G401.6 (cell line): Measurements from ENCODE around the gene KHDC4.

Experiments
- FAIRE-seq: peaks from 2 replicates; lab custom pipeline; 2012; peaks lifted over from hg19 to GRCh38; lab: Jason Lieb, UNC

KHDC4 gene

DNA sequence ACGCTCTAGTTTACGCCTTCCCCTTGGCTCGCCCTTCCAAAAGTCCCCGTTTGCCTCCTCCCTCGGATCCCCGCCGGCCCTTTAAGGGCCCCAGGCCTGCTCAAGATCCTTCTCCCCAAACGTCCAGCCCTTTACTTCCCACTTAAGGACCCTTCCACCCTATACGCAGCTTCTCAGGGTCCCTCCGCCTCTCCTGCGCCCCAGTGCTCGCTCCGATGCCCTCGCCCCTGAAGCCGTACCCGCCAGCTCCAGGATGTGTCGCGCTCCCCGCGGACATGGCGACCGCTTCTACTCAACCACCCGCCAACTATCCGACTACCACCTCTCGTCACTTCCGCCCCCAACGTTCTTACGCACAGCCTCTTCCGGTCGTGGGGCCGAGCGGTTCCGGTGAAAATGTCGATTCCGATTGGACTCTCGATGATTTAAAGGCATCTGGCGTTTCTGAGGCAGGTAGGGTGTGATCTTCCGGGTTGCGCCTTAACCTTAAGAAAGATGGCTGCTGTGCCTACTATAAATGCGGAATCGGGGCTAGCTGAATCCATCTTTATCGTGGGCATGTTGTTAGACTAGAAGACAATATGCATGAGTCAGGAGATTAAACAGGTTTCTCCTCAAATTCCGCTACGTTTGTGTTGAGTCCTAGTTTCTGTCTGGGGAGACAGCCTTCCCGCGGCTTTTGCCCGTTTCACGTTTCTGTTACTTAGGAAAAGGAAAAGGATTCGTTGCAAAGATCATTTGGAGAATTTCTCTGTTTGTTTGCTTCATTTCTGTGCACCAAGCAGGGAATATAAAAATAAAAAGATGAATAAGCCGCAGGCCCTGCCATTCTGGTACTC is at the start of gene KHDC4:
Gene KHDC4 (minus strand): TSS at position 317 of the 839 bp plus-strand sequence. CDS start 40 bp downstream, at position 277.
- FAIRE-seq: peak; percentile 98

DNA sequence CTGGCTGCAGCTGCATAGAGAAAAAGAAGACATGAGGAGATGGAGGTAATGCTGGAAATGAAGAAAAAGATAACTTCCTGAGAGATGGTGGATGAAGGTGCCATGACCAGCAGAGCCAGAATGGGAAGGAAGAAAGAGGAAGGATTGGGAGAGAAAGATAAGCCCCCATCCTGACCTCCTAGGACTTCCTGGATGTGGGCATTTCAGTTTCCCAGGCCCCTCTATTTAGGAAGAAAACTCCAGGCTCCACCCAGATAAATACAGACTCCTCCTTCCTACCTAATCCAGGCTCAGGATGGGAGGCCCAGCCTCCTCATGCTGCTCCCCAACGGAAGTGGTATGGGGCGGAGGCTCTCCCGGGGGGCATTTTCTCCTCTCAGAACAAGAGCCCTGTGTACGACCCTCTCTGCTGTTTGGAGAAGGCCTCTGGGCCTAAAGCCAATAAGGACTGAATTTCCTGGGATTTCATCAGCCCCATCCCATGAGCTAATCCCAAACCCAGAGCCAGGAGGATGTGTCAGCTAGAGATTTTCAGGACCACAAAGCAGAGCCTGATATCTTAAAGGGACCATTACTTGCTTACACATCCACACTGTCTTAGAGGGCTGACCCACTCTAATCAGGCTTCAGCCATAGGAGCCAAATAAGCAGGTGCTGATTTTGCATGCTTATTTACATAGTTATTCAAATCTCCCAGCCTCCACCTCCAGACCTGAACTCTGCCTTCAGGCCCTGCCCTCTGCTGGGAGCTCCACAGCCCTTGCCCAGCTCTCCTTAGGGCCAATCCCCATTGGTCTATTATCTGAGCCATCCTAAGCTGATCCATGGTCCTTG is 49.2 kb upstream of the KHDC4 start:
- no peak for FAIRE-seq

DNA sequence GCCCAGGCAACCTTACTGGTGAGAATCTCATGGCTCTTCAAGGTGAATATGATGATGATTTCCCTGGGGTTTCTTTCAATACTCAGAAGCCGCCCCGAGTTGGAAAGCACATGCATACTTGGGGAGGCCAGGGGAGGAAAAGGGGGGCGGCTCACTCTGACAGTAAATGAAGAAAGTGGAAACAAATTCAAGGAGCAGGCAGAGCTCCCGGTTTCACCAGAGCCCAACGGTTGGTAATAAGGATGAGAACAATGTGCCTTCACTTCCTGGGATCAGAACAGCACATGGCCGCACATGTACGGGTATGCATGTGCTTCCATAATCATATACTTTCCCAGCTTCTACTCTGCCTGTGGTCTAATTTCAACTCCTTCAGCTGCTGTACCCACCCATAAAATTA is 47.9 kb upstream of the KHDC4 start:
- no peak for FAIRE-seq

DNA sequence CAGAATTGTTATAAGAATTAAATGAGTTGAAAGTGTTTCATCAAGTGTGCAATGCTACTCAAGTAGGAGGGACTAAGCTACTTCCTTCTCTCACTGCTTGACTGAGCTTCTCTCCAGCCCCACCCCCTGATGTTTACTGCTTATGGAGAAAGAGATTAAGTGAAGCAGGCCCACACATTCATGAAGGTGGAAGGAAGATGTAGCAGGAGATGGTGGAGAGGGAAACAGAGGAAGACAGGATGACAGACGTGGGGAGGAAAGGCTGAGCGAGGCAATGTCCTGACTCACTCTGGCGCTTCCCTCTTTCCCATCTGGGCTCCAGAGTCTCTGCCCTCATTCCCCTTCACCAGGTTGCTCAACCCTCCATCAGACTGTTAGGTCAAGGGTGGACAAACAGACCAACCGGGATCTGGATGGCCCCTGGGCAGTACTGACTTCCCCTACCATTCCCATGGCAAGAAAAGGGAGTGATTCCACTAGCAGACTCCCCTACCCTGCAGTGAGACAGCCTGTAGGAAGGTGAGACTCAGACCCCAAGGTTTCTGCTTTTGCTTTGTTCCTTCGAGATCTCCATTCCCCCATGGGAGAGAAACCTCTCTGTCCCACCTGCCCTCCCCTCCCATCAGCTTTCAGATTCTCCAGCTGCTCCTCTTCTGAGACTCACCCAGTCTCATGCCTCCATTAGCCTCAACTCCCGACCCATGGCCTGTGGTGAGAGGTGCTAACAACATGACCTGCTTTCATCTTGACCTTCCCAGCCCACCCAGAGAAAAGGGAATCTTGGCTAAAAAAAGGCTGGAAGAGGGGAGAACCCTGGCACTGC is 47.3 kb upstream of the KHDC4 start:
- FAIRE-seq: no peak

DNA sequence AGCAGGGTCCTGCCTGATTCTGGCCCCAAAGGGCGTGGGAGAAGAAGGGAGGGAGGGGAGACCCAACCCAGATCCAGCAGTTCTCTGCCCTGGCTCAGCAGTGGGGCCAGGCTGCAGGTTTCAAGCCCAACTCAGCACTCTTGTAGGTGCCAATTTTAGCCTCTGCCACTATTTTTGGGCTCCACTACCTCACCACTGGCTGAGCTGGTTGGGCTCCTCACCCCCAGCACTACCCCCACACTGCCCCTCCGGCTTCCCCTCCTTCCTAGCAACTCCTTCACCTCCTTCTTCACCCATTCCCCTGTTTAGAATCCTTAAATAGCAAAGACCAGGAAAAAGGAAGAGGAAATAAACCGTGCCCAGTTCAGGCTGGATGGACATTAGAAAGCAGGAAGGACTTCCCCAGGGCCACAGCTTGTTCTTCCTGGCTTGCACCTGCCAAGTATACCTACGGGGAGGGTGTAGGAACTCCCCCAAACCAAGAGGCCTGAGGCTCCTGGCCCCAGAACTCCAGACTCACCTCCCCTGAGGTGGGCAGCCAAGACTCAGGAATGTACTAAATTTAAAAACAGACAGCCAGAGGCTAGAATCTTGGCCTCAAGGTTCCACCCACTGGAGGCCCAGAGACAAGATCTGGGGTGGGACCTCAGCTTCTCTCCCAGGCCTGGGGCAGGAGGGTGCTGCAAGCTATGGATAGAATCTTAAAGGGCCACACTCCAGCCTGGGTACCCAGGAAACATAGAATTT is 45.6 kb upstream of the KHDC4 start:
- FAIRE-seq: no peak

DNA sequence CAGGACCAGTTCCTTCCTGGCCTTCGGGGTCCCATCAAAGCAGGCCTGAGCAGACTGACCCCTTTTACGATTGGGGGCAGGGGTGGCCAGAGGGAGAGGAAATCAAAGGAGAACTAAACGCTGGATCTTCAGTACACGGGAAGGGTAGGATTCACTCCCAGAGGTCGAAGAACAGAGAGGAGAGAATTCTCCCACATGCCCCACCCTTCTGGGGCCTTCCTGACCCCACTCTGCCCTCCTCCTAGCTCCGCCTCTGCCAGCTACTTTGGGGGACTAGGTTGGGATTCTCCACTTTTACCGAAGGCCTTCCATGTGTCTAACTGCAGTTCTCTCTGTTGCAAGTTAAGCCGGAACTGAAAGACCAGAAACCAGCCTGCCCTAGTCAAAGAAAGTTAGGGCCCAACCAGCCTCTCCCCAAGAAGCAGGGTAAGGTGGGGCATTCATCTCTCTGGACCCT is 44.8 kb upstream of the KHDC4 start:
- no peak for FAIRE-seq

DNA sequence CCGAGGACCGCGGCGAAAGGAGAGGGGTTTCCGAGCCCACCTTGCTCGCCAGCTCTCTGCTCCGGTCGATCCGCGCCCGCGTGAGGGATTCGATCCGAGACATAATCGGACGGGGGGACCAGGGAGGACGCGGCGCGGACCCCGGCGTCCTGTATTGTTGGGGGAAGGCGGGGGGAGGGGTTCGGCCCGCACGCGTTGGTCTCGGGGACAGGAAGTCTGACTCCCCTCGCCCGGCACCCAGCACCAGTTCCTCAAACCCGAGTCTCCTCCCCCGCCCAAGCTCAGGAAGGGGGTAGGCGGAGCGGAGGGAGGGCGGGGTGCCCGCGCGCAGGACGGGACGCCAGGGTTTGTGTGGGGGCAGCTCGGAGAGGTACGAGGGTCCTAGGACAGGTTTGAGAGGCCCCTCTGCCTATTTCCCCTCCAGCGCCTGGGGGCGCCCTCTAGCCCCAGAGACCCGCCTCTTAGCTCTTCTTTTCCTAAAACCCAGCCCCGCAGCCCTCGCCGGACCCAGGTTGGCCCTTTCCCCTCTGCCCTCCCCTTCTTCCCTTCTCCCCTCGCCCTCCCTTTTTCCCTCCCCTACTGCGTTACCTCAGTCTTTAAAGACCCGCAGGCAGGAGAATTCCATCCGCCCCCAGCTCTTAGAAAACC is 44.2 kb upstream of the KHDC4 start, which contains the start of gene ARHGEF2:
Gene ARHGEF2 (minus strand): TSS at position 223 of the 648 bp plus-strand sequence. CDS start 120 bp downstream, at position 103.
- FAIRE-seq: no peak

DNA sequence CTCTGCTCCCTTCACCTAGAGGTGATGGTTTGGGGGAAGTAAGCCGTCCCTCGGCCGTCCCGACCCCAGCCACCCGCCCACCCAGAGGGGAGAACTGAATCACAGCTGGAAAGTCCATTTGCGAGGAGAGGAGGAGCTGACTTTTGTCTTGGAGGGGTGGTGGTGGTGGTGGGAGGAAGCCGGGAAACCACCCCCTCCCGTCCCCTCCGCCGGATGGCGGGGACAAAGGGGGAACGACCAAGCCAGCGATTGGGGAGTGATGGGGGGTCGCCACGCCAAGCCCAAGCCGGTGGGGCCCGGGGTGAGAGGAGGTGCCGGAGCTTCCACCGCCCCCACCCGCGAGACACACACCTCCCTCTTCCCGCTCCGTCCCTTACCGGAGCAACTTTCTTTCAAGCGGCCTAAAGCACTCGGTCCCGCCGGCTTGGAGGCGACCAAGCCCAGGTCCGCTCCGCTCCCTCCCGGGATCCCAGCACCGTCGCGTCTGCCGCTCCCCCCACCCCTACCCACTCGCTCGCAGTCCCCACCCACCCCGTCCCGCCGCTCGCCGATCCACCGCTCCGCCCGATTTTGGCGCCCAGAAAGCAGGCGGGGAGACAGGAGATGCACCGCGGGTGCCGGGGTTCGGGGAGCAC is 43.6 kb upstream of the KHDC4 start:
- FAIRE-seq: no peak

DNA sequence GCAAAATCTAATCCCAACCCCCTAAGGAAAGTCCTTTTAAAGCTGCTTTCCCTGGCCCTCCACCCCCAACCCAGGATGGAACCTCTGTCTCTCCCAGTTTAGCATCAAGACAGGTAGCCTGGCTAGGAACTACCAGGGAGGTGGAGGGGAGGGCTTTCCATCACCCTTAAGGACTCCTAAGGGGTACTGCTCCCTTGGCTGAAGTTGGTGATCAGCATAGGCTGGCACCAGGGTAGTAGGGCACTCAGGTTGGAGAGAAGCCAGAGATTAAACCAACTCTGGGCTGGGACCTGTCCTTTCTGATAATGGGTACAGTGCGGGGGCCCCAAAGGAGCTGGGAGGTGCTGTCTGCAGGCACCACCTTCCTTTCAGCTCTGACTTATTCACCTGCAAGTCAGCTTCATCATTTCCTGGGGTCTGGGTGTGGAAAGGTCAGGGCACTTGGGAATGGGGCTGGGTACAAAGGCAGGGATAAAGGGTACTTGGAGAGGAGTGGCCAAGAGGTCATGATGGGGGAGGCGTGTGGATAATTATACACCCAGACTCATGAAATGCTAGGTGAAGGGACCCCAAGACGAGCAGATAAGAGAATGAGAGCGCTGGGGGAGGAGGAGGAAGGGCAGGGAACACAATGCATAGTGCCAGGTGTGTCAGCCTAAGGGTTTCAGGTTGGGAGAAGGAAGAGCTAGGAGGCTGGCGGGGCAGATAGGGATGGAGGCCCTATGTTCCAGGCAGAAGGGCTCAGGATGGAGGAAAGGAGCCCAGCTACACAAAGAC is 42.9 kb upstream of the KHDC4 start:
- FAIRE-seq: no peak

DNA sequence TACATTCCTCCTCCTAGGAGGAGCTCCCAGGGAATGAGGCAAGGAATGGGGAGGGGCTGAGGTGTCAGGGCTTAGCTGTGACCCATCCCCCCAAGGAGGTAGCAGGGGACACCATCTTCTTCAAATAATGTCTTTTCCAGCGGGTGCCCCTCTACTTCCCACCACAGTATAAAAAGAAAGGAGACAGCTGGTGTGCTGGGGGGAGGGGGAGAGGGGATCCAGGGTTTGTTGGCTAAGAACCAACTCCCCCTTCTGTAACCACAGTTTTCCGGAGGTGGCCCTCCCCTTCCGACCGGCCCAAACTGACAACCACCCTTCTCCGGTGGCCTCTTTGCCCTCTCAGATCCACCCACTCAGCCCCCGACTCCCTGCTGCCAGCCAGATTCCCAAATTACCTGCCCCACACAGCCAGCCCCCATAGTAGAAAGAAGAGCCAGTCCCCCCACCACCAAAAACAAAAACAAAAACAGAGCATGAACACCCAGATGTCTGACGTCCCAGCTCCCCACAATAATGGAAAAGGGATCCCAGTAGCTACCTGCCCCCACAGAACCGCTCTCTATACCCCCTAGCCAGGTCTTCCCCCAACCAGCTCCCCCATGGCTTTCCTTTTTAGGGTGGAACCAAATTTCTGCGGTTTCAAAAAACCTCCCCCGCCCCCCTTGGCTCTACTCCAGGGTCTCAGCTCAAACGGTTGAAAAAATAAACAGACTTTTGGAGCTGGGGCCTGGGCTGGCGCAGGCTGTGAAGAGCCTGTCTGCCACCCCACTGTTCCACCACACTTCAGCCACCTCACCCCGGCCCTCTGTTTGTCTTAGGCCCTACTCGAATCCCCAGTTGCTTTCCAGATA is 42.1 kb upstream of the KHDC4 start:
- no peak for FAIRE-seq

DNA sequence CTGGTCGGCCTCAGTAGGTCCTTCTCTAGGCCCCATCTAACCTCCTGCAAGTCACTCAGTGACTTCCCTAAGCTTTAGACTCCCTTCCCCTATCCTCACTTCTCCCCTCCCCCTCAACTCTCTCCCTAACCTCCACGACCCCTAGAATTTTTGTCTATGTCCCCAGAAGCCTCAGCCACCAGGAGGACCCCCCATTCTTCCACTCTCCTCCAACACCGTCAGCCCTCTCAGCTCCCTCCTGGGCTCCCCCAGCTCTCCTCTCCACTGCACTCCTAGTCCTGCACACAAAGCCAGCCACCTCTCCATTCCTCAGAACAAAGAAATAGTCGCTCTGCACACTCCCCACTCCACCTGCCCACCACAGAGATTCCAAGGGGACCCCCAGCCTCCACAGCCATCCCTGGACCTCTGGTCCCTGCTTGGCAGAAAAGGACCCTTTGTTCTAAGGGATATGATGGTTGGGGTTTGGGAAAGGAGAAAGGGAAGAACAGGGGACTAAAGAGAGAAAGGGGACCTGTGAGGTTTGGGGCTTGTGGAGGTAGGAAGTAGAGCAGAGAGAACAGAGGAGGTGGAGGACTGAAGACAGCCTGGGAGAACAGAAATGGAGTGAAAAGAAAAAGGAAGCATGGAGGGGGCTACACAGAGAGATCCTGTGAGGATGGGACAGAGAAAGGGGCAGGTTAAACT is 41.3 kb upstream of the KHDC4 start:
- FAIRE-seq: no peak

DNA sequence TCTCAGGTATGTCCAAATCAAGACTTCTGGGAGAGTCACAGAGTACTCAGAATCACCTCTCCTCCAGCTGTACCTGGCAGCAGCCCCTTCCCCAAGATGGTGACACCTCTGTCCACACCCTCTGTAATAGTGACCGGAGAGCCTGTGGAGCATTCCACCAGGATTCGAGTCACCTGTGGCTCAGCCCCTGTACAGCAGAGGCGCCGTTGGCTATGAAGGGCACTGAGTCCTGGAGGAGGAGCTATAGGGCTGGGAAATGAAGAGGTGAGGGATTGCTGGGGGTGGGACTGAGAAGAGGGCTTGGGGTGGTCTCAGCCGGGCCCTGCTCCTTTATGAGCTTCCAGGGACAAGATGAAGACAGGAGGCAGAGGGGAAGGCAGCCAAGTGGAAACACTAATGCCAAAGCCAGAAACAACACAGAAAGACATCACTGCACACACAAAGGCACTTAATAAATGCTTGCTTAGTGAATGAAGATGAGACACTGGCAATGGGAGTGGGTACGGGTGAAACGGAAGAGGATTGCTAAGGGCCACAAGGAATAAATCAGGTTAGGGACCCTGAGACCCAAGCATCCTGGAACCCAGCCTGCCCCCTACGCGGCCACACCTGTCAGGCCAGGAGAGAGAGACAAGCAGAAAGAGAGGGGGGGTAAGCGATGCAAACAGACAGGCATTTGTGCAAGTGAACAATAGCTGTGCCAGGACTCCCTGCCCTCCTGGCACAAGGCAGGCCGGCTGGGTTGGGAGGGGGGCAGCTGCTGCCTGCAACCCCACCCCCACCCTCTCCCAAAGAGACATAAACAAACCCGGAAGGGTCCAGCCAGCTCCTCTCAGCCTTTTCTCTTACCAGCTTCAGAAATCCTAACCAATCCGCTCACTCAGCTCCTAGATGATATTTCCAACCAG is 40.2 kb upstream of the KHDC4 start:
- no peak for FAIRE-seq

DNA sequence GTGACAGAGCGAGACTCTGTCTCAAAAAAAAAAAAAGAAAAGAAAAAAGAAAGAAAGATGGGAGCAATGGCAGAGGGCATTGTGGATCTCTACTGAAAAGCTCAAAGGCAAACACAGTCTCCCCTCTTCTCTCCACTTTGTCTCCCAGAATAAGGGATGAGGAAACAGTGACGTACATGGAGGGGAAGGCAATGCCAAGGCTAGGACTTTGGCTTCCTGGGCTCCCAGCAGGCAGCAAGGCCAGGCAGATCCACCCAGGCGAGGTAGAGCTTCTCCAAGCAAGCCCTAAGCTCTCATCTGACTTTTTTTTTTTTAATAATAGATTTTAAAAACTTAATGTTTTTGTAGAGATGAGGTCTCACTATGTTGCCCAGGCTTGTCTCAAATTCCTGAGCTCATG is 39.5 kb upstream of the KHDC4 start:
- no peak for FAIRE-seq

DNA sequence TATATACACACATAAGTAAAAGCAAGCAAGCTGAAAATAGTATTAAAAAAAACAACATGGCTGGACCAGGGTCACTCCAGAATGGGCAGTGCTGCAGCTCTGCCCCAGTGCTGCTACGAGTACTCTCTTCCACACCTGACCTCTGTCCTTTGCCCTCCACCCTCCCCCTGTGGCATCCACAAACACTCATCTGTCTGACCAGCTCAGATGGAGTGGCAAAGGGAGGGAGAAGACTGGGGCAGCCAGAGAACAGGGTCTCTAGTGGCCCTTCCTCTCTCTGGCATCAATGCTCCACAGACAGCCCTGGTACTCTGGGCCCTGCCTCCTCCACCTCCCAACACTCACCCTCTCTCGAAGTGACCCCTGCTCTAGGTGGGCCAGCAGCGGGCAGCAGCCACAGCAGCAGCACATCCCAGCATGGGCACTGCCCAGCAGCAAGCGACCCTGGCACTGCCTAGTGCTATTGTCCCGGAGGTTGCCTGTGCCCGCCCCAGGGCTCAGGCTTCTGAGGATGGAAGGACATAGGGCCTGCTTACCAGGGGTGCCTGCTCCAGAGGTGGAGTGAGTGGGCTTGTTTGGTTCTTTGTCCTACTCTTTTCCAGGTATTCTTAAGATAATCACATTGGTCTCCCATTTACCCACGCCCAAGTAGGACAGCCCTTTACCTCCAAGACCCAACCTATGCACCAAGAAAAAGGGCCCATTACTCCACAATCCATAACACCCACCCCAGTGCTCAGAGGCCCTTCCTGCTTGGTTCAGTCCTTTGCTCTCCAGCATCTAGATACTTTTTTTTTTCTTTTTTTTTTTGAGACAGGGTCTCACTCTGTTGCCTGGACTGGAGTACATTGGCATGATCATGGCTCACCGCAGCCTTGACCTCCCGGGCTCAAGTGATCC is 37.9 kb upstream of the KHDC4 start:
- no peak for FAIRE-seq

DNA sequence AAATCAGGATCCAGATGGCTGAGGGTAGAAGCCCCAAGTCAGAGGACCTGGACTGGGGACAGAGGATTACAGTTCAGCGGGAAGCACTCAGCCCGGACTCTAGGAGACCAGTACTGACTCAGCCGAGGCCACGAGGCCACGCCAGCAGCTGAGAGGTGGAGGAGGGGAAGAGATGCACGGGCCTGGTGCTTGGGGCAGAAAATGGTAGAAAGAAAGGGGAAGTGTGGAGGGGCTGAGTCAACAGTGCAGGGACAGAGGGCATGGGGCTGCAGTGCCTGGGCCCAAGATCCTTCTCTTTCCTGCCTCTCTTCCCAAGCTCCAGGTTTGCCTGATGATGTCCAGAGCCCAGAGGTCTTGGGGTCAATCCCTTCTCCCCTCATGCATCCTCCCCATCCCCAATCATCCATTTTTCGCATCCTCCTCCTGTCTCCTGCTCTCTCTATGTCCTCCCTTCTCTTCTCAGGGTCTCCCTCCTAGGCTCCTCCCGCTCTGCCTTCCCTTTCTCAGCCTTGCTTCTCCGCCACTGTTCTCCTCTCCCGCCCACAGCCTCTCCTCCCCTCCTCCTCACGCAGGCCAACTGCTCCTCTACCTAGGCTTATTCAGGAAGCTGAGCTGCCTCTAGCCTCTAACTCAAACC is 36.4 kb upstream of the KHDC4 start:
- no peak for FAIRE-seq
